ENCODE measurements around the gene TRIM47. TPM values are rescaled to one million over a fixed set of nuclear protein-coding genes. Genes with fewer than 3 reads are reported as not detected.

TRIM47 gene
- total and polyA plus RNA-seq, 2 of the 13 experiments (the other 11 are each of a cell fraction or from before 2014, with no cell fraction given), result 33.5 to 82.0 TPM

DNA sequence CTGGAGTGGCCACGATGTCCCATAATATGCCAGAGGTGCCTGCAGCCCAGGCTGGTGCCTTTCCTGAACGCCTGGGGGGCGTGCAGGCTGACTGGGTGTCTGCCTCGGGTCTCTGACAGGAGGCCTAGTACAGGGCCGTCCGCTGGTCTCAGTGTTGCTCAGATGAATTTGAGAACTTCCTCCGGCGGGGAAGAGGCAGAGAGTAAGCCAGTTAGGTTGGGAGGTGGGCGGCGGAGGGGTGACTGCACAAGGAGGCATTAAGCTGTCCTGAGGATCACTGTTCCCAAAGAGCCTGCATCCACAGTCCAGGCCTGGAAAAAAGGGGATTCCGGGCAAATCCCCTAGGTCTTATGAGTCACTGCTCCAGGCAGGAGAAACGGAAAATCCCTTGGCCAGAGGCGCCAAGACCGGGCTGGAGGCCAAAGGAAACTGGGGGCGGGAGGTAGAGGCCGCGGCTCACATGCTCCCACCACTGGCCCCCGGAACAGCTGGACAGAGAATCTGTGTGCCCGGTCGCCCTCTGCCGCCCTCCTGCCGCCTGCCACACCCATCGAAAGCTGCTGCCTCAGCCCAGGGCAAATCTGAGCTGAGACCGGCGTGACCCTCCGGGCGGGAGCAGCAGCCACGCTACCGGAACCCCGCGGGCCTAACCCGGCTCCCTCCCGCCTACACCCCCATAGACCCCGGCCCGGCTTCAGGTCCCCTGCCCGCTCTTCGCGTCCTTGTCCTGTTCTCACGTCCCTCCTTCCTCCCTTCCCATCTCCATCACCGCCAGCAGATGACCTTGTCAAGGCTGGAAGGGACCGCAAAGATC lies 1.2 kb downstream of the TRIM47 start (continued):
- TF ChIP-seq PBX3 (CRISPR knock-in tag; IDR thresholded peaks at IDR 0.05; ENCODE audit: borderline replicate concordance) (no peak), ZNF441 (CRISPR knock-in tag; IDR thresholded peaks at IDR 0.05; ENCODE audit: borderline replicate concordance) (no peak; the same call in 1 of the 2 replicates), ZMYM2 (CRISPR knock-in tag; IDR thresholded peaks at IDR 0.05) (peak; percentile 87; the same call in 1 of the 2 replicates), HMGXB3 (CRISPR knock-in tag; IDR thresholded peaks at IDR 0.05; ENCODE audit: borderline replicate concordance) (no peak; the same call in 1 of the 2 replicates), ZNF652 (CRISPR knock-in tag; IDR thresholded peaks at IDR 0.05; ENCODE audit: borderline replicate concordance, low read depth) (0 out of 2 replicates have a peak, but pooled peaks have one; percentile 2), HINFP (CRISPR knock-in tag; IDR thresholded peaks at IDR 0.05; ENCODE audit: low read depth) (no peak), GLI4 (CRISPR knock-in tag; IDR thresholded peaks at IDR 0.05; ENCODE audit: borderline replicate concordance) (peak; percentile 39; the same call in 1 of the 2 replicates), SP1 (IDR thresholded peaks at IDR 0.05) (no peak), SP1 (CRISPR knock-in tag; IDR thresholded peaks at IDR 0.05) (no peak), PHF20 (CRISPR knock-in tag; IDR thresholded peaks at IDR 0.05) (peak; percentile 49; the same call in 1 of the 2 replicates)
- TF ChIP-seq, protein P1, sequence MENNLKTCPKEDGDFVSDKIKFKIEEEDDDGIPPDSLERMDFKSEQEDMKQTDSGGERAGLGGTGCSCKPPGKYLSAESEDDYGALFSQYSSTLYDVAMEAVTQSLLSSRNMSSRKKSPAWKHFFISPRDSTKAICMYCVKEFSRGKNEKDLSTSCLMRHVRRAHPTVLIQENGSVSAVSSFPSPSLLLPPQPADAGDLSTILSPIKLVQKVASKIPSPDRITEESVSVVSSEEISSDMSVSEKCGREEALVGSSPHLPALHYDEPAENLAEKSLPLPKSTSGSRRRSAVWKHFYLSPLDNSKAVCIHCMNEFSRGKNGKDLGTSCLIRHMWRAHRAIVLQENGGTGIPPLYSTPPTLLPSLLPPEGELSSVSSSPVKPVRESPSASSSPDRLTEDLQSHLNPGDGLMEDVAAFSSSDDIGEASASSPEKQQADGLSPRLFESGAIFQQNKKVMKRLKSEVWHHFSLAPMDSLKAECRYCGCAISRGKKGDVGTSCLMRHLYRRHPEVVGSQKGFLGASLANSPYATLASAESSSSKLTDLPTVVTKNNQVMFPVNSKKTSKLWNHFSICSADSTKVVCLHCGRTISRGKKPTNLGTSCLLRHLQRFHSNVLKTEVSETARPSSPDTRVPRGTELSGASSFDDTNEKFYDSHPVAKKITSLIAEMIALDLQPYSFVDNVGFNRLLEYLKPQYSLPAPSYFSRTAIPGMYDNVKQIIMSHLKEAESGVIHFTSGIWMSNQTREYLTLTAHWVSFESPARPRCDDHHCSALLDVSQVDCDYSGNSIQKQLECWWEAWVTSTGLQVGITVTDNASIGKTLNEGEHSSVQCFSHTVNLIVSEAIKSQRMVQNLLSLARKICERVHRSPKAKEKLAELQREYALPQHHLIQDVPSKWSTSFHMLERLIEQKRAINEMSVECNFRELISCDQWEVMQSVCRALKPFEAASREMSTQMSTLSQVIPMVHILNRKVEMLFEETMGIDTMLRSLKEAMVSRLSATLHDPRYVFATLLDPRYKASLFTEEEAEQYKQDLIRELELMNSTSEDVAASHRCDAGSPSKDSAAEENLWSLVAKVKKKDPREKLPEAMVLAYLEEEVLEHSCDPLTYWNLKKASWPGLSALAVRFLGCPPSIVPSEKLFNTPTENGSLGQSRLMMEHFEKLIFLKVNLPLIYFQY (CRISPR knock-in tag; IDR thresholded peaks at IDR 0.05; ENCODE audit: borderline replicate concordance), result no peak
- TF ChIP-seq, protein P2, sequence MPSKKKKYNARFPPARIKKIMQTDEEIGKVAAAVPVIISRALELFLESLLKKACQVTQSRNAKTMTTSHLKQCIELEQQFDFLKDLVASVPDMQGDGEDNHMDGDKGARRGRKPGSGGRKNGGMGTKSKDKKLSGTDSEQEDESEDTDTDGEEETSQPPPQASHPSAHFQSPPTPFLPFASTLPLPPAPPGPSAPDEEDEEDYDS (CRISPR knock-in tag; IDR thresholded peaks at IDR 0.05), result 0 out of 2 replicates have a peak, but pooled peaks have one; percentile 3
- TF ChIP-seq, protein P3, sequence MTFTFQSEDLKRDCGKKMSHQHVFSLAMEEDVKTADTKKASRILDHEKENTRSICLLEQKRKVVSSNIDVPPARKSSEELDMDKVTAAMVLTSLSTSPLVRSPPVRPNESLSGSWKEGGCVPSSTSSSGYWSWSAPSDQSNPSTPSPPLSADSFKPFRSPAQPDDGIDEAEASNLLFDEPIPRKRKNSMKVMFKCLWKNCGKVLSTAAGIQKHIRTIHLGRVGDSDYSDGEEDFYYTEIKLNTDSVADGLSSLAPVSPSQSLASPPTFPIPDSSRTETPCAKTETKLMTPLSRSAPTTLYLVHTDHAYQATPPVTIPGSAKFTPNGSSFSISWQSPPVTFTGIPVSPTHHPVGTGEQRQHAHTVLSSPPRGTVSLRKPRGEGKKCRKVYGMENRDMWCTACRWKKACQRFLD (CRISPR knock-in tag; IDR thresholded peaks at IDR 0.05; ENCODE audit: borderline replicate concordance), result peak; percentile 77; the same call in 1 of the 2 replicates

Data from HepG2 (cell line).